GM19395 (cell line): ENCODE results near the gene PCDH9.

Experiments
- ATAC-seq: cut with Tn5 transposase; IDR thresholded peaks from one replicate; pipeline ENCODE4 v1.9.1; 2021; ENCODE audit warnings: mild to moderate bottlenecking, moderate library complexity; ENCODE audit not compliant: unreplicated experiment

The PCDH9 gene

DNA sequence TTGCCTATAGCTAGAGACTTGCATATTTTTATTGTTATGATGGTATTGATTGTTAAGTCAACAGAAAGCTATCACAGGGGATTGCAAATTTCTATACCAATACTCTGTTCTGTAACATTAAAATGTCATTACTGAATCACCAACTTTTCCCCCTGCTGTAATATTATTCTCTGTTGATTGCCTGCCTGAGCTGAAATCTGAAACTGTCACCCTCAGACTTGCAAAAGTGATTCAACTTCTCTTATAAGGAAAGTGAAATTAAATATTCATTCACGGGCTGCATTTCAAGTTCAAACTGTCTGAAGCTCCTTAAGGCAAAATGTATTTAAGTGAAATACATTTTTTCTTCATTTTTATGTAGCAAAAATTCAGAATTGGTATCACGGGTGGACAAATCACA is 723.2 kb downstream of the PCDH9 start:
- no peak for ATAC-seq

DNA sequence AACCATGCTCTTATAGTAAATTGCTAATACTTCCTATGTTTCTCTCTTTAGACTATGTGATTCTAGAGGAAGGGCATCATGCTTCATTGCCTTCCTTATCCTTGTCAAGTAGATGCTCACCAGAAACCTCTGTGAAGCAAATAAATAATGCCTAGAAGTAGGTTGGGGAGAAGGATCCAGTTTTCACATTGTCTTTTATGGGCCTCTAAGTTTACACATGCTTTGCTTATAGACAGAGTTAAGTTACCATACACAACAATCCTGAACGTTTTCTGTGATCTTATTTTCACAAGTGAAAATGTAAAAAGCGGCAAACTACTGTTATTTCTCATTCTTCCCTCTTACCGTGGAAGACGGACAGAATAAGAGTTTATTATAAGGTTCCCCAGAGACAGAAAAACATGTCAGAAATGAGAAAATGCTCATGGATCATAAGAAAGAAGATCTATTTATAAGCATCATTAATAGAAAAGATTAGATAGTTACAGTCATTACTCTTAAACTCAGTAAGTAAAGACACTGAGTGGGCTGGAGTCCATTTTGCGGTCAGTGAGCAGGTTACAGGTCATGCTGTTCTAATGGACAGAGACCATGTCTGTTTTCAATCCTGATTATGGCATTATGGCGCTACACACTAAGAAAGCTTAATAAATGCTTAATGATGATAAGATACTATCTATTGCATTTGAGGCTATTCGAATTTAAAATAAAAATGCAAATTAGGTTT is 723.9 kb downstream of the PCDH9 start:
- no peak for ATAC-seq

DNA sequence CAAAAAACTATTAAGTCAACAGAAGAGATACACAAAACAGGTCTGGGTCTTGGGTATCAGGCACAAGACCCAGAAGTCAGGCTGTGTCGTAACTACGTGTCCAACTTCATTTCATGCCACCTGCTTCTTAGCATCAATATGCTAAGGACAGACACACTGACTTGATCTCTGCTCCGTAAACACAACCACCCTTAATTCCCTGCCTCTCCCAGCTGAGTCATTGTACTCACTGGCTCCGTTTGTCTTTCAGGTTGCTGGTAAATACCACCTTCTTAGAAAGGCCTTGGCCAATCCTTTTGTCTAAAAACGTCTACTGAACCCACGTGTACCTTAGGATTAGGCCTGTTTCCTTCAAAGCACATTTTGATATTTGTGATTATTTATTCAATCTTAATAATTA is 726.2 kb downstream of the PCDH9 start:
- ATAC-seq: no peak

GRCh38 chr13:66501181-66501580 is 729.0 kb downstream of the PCDH9 start:
- no peak for ATAC-seq

DNA sequence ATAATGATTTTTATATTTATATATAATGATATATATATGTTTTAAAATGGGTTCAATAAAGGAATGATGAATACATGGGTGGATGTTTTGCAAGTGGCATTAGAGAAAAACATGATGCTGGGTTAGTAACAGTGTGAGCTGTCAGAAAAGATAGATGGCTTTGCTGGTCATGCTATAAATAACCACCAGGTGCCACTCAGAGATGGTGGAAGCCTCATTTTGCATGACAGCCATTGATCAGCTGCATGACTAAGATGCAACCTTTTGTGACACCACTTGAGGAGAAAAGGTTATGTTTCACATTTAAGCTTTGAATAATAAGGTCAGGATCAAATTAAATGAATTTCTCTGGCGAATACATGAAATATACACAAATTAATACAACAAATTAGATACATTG is 737.7 kb downstream of the PCDH9 start:
- ATAC-seq: peak; percentile 91

DNA sequence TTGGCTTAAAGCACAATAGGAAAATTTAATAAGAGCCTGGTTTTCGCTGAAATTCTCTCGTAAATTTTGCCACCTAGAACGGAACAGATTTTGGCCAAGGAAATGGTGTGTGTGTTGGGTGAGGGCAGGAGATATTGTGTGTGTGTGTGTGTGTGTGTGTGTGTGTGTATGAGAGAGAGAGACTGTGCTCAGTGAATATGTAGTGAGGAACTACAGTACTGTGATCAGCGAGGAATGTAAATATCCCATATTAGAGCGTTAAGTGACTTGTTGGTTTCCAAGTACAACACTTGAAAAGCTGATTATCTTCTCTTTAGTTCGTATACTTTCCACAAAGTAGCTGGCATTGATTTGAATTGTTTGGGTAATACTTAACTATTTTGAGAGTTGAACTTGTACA is 738.9 kb downstream of the PCDH9 start:
- ATAC-seq: no peak

GRCh38 chr13:66489586-66489985 is 740.5 kb downstream of the PCDH9 start:
- no peak for ATAC-seq

DNA sequence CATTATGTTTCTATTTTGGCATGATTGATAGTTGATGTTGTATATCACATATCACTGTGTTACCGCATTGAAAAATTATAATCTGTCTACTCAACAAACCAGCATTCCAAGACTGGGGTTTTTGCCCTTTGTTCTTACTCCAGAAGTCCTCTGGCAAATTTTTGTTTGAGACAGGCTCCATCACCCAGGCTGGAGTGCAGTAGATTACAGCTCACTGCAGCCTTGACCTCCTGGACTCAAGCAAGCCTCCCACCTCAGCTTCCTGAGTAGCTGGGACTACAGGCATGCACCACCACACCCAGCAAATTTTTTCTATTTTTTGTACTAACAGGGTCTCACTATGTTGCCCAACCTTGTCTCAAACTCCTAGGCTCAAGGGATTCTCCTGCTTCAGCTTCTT is 741.0 kb downstream of the PCDH9 start:
- ATAC-seq: no peak

GRCh38 chr13:66483712-66484111 is 746.4 kb downstream of the PCDH9 start:
- ATAC-seq: no peak

DNA sequence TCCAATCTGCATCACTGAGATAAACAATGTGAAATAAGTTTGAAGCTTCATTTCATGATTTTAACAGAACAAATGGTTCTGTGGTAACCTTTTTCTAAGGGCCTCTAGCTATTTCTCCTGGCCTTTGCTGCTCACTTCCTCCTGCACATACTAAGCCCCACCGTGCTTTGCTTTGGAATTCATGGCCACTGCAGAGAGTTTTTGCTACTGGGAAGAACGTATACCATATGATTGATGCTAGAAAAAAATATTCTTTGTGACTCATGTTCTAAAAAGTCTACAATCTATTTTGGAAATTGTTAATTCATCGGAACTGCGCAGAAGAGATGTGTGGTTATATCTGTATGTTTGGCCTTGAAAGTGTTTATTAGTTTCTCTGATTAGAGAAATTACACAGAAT is 747.3 kb downstream of the PCDH9 start:
- no peak for ATAC-seq

DNA sequence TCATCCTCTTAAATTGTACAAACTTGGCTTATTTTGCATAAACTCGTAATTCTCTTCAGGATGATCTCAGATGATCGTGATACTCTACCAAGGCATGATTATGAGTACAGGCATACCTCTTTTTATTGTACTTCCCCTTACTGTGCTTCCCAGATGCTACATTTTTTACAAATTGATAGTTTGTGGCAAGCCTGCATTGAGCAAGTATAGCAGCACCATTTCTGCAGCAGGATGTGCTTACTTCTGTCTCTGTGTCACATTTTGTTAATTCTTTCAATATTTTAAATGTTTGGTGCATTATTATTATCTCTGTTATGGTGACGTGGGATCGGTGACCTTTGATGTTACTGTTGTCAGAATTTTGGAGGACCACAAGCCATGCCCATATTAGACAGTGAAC is 752.3 kb downstream of the PCDH9 start:
- ATAC-seq: no peak

DNA sequence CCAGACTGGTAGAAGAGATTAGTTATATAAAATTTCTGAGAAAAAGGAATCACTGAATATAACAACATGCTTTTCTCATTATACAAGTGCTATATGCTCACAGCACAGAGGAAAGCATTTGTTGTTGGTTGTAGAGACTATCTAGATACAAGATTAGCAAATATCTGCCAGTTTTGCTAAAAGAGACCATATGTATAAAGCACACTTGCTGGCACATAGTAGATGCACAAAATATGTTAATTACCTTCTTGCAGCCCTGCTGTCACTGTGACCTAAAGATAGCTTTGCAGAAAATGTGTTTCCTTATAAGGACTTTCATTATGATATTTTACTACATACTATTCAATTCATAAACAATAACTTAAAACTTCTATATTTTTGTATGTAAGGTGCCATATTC is 755.1 kb downstream of the PCDH9 start:
- ATAC-seq: no peak

- no peak for ATAC-seq
Observed at GRCh38 chr13:66469745-66470144, 760.4 kb downstream of the PCDH9 start.

DNA sequence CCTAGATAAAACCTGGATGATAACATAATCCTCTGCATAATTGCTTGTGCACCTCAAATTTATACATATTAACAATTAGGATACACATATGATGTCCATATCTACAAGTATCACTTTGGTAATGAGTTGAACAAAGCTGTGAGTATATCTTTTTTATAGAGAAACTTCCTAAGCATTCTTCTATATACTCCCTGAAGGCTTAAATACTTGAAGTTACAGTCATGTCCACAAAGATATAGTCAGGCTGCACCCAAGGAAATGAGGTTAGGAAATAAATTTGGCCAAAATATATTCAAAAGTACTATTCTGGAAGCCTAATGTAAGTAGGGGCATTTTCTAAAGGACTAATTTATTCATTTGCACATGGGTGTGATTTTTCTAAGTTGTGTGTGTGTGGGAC is 761.5 kb downstream of the PCDH9 start:
- no peak for ATAC-seq

DNA sequence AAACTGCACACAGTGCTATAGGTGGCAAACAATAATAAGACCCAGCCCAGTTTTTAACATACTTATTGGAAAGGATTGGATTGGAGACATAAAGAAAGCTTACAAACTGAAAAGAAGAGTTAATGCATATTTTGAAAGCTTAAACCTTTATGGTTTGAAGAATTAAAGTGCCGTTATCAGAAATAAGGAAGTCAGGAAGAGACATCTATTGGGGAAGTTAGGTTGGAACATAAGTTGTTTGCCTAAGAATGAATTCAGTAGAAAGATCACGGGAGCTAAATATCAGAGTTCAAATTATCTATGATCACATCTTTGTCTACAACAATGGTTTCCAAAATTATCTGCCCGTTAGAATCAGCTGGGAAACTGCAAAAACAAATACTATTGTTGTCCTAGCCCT is 767.9 kb downstream of the PCDH9 start:
- no peak for ATAC-seq

GRCh38 chr13:66461021-66461420 is 769.1 kb downstream of the PCDH9 start:
- no peak for ATAC-seq

DNA sequence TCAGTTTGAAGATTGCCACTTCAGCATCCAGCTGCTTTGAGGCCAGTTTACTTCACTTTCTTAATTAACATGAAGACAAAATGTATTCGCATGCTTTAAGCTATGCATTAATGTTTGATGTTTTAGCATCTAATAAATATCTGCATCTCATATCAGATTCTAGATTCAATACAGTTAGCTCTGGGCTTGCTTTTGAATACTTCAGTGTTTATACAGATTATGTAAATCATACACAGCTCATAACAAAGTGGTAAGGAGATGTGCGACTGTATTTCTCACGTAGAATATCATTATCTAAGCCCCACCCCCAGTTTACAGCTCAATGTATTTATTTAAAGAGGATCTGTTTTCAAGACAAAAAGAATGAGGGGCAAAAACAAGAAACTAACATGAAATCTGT is 770.5 kb downstream of the PCDH9 start:
- ATAC-seq: no peak

DNA sequence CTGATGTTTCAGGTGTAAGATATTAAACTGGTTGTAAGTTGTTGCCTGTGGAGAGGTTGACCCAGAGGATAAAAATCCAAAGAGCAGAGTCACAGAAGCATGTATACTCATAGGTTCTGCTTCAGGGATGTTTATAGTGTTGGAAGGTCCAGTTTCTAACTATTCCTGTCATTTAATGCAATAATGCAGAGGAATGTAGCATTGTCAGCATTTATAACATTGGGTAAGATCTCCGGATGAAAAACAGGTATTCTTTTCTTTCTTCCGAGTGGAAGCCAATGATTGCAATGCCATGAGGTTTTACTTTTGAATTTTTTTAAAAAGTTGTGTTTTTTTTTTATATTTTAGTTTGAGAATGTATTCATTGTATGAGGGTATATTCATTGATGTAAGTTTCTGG is 771.0 kb downstream of the PCDH9 start:
- ATAC-seq: no peak

DNA sequence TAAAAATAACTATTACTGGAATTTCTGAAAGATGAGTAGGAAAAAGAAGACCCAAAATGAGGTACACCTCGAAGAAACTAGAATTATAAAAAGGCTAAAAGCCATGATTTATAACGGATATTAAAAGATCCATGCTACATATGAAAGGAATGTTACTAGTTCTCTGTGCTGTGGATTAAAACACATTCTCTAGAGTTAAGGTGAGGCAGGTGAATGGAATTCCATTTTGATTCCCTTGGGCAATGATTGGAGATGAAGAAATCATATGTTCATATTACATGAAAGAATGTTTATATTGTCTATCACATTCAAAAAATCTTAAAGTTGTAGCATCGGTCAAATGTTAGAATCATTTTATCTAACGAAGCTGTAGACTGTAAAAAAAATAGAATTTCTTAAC is 783.7 kb downstream of the PCDH9 start:
- no peak for ATAC-seq

DNA sequence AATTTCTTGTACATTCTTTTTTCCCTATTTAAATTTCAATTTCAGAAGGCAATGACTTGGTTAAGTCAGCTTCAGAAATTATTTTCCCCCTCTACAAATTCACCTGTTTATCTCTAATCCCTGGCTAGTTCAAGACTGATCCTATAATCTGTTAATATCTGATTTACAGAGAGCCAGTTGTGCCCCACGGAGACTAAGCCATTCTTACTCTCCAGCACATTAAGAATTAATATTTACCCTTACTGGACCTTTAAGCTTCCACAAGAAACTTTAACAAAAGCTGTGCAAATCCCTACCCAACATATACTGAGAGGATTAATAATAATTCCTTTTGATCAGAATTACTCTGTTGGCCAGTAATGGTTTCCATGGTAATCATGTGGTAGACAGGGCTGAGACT is 786.2 kb downstream of the PCDH9 start:
- no peak for ATAC-seq

- no peak for ATAC-seq
Observed at GRCh38 chr13:66440938-66441337, 789.2 kb downstream of the PCDH9 start.

DNA sequence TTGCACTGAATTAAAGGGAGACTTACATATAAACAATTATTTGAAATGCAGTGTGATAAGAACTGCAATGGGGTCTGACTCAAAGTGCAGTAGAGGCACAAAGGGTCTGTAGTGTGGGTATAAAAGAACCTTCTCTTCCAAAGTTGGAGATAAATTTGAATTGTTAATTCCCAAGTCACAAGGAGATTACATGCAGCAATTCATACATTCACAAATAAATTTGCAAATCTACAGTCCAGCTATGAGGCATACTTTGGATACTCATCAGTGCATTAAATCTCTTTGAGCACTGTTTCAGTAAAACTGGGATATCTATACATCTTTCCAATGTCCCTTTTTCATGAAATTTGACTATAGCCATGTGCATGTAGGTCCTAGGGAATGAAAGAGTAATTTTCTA is 799.4 kb downstream of the PCDH9 start:
- no peak for ATAC-seq

- ATAC-seq: no peak
Observed at GRCh38 chr13:66430269-66430668, 799.9 kb downstream of the PCDH9 start.
